Non-pigmented ciliary epithelial cell (primary cell): ENCODE measurements around the gene RALGAPB.

Experiments used
- DNase-seq: peaks from one replicate; pipeline ENCODE4 v3.0.0-alpha.2; 2010; ENCODE audit warnings: low read depth

RALGAPB gene

GRCh38 chr20:38610521-38610920 lies 137.9 kb downstream of the RALGAPB start:
- DNase-seq = no peak

GRCh38 chr20:38612751-38613515 lies 140.3 kb downstream of the RALGAPB start:
- DNase-seq = no peak

GRCh38 chr20:38615283-38615682 lies 142.6 kb downstream of the RALGAPB start:
- DNase-seq = no peak

- no peak for DNase-seq
Measured at GRCh38 chr20:38616457-38616856, 143.8 kb downstream of the RALGAPB start.

GRCh38 chr20:38617011-38617829 lies 144.6 kb downstream of the RALGAPB start:
- DNase-seq = no peak

- DNase-seq = no peak
Measured at GRCh38 chr20:38617830-38618196, 145.2 kb downstream of the RALGAPB start.

- DNase-seq = no peak
Measured at GRCh38 chr20:38620441-38620840, 147.8 kb downstream of the RALGAPB start.

- DNase-seq = no peak
Measured at GRCh38 chr20:38623061-38623460, 150.4 kb downstream of the RALGAPB start.

- no peak for DNase-seq
Measured at GRCh38 chr20:38624084-38624483, 151.4 kb downstream of the RALGAPB start.

- no peak for DNase-seq
Measured at GRCh38 chr20:38625896-38626295, 153.3 kb downstream of the RALGAPB start.

GRCh38 chr20:38626921-38627659 lies 154.4 kb downstream of the RALGAPB start:
- no peak for DNase-seq
